HepG2 (cell line): ENCODE results near the gene SLC38A3. TPM values are rescaled to one million over a fixed set of nuclear protein-coding genes. Genes with fewer than 3 reads are reported as not detected.

Source experiments
- BHLHE40 ChIP-seq: IDR thresholded peaks from 2 replicates; pipeline ENCODE4 v1.6.1; 2011; ENCODE audit warnings: low read length, improper control_type of control experiment
- EEA1 ChIP-seq: sonication (generic); formaldehyde crosslinking; IDR thresholded peaks from 2 replicates; pipeline ENCODE4 v1.5.1; 2020; ENCODE audit warnings: mild to moderate bottlenecking, missing genetic modification reagents, borderline replicate concordance
- ELF1 ChIP-seq: sonication (generic); formaldehyde crosslinking; IDR thresholded peaks from 2 replicates; pipeline ENCODE4 v1.4.0; 2020; ENCODE audit warnings: missing genetic modification reagents
- GLI4 ChIP-seq: sonication (generic); formaldehyde crosslinking; IDR thresholded peaks from 2 replicates; pipeline ENCODE4 v1.5.1; 2020; ENCODE audit warnings: missing genetic modification reagents, mild to moderate bottlenecking, moderate library complexity, borderline replicate concordance
- GPN1 ChIP-seq: sonication (generic); formaldehyde crosslinking; IDR thresholded peaks from 2 replicates; pipeline ENCODE4 v1.5.1; 2020; ENCODE audit warnings: missing genetic modification reagents, borderline replicate concordance
- ISL2 ChIP-seq: sonication (generic); formaldehyde crosslinking; IDR thresholded peaks from 2 replicates; pipeline ENCODE4 v1.5.0; 2020; ENCODE audit warnings: missing genetic modification reagents
- KDM5B ChIP-seq: sonication (generic); formaldehyde crosslinking; IDR thresholded peaks from 2 replicates; pipeline ENCODE4 v1.4.0; 2020; ENCODE audit warnings: missing genetic modification reagents, mild to moderate bottlenecking, borderline replicate concordance
- KLF9 ChIP-seq: IDR thresholded peaks from 2 replicates; pipeline ENCODE4 v1.6.1; 2016; ENCODE audit warnings: low read depth
- MBNL3 ChIP-seq: fragments of 250-450 bp; sonication (Bioruptor Pico); conservative IDR thresholded peaks from 2 replicates; pipeline ENCODE4 v1.8.0; 2022; ENCODE audit warnings: mild to moderate bottlenecking, inconsistent platforms
- MEIS2 ChIP-seq: sonication (generic); formaldehyde crosslinking; IDR thresholded peaks from 2 replicates; pipeline ENCODE4 v1.9.0; 2021; ENCODE audit warnings: mild to moderate bottlenecking, missing genetic modification reagents
- RARA ChIP-seq: IDR thresholded peaks from 2 replicates; pipeline ENCODE4 v1.6.1; 2016; ENCODE audit warnings: missing genetic modification reagents, missing compliant biosample characterization
- SATB2 ChIP-seq: sonication (generic); formaldehyde crosslinking; IDR thresholded peaks from 2 replicates; pipeline ENCODE4 v1.5.0; 2020; ENCODE audit warnings: missing genetic modification reagents
- SIX1 ChIP-seq: sonication (generic); formaldehyde crosslinking; IDR thresholded peaks from 2 replicates; pipeline ENCODE4 v1.4.0; 2020; ENCODE audit warnings: missing genetic modification reagents, borderline replicate concordance
- ZBTB38 ChIP-seq: sonication (generic); formaldehyde crosslinking; IDR thresholded peaks from 2 replicates; pipeline ENCODE4 v1.5.1; 2020; ENCODE audit warnings: mild to moderate bottlenecking, missing genetic modification reagents
- ZKSCAN1 ChIP-seq: fragments of 150-350 bp; IDR thresholded peaks from 2 replicates; pipeline ENCODE4 v1.6.1; 2014; ENCODE audit warnings: low read length
- ZNF333 ChIP-seq: sonication (generic); formaldehyde crosslinking; IDR thresholded peaks from 2 replicates; pipeline ENCODE4 v1.4.0; 2020; ENCODE audit warnings: mild to moderate bottlenecking, missing genetic modification reagents, borderline replicate concordance
- ZNF530 ChIP-seq: sonication (generic); formaldehyde crosslinking; IDR thresholded peaks from 2 replicates; pipeline ENCODE4 v1.5.0; 2020; ENCODE audit warnings: low read depth, mild to moderate bottlenecking, missing genetic modification reagents
- ZNF564 ChIP-seq: sonication (generic); formaldehyde crosslinking; IDR thresholded peaks from 2 replicates; pipeline ENCODE4 v1.8.1; 2023; ENCODE audit warnings: mild to moderate bottlenecking, missing genetic modification reagents
- ZNF605 ChIP-seq: sonication (generic); formaldehyde crosslinking; IDR thresholded peaks from 2 replicates; pipeline ENCODE4 v1.8.0; 2022; ENCODE audit warnings: mild to moderate bottlenecking, missing genetic modification reagents
- ZNF720 ChIP-seq: sonication (generic); formaldehyde crosslinking; IDR thresholded peaks from 2 replicates; pipeline ENCODE4 v1.4.0; 2020; ENCODE audit warnings: missing genetic modification reagents
- ZNF790 ChIP-seq: sonication (generic); formaldehyde crosslinking; IDR thresholded peaks from 2 replicates; pipeline ENCODE4 v1.8.0; 2022; ENCODE audit warnings: missing genetic modification reagents, mild to moderate bottlenecking, borderline replicate concordance
- ZNF883 ChIP-seq: sonication (generic); formaldehyde crosslinking; IDR thresholded peaks from 2 replicates; pipeline ENCODE4 v1.5.1; 2020; ENCODE audit warnings: mild to moderate bottlenecking, missing genetic modification reagents; ENCODE audit errors: not compliant biosample characterization
- ZSCAN25 ChIP-seq: sonication (generic); formaldehyde crosslinking; IDR thresholded peaks from 2 replicates; pipeline ENCODE4 v1.8.0; 2022; ENCODE audit warnings: mild to moderate bottlenecking, missing genetic modification reagents
- ZSCAN31 ChIP-seq: sonication (generic); formaldehyde crosslinking; IDR thresholded peaks from 2 replicates; pipeline ENCODE4 v1.5.0; 2020; ENCODE audit warnings: low read depth, mild to moderate bottlenecking, missing genetic modification reagents
- polyA plus RNA-seq, 8 experiments: library from polyadenylated mRNA; depleted of rRNA in 3 of 8; stranded (reverse) in 7 of 8; unstranded in 1 of 8; fragments of >200 nt; fragmentation: Illumina TruSeq in 4 of 8; extraction: Trizol in 4 of 8; gene quantifications; 2 replicates each; pipeline versions ENCODE4 v1.2.1 to v1.2.3, GENCODE V29; 2011 to 2016; ENCODE audit warnings: low read depth in 4 of 8, missing spikeins in 1 of 8, mixed read lengths in 1 of 8; ENCODE audit not compliant: insufficient read depth in 1 of 8
- total RNA-seq, 5 experiments: library from RNA; depleted of rRNA; stranded (reverse); fragments of >200 nt; fragmentation: Illumina TruSeq; extraction: Trizol; gene quantifications; 2 replicates each; pipeline ENCODE4 v1.2.3, GENCODE V29; 2016; ENCODE audit warnings: low read depth in 1 of 5
- TF ChIP-seq, protein P1 (sequence below): sonication (generic); formaldehyde crosslinking; conservative IDR thresholded peaks from 2 replicates; pipeline ENCODE4 v1.4.0; 2020; ENCODE audit warnings: missing genetic modification reagents
- TF ChIP-seq, protein P2 (sequence below): sonication (generic); formaldehyde crosslinking; IDR thresholded peaks from 2 replicates; pipeline ENCODE4 v1.8.0; 2022; ENCODE audit warnings: missing genetic modification reagents, mild to moderate bottlenecking, borderline replicate concordance
- TF ChIP-seq, protein P3 (sequence below): sonication (generic); formaldehyde crosslinking; IDR thresholded peaks from 2 replicates; pipeline ENCODE4 v1.4.0; 2020; ENCODE audit warnings: missing genetic modification reagents

Gene SLC38A3
- total and polyA plus RNA-seq, 2 of the 13 experiments (the other 11 are each of a cell fraction or from before 2014, with no cell fraction given) = 29.8 to 164 TPM

DNA sequence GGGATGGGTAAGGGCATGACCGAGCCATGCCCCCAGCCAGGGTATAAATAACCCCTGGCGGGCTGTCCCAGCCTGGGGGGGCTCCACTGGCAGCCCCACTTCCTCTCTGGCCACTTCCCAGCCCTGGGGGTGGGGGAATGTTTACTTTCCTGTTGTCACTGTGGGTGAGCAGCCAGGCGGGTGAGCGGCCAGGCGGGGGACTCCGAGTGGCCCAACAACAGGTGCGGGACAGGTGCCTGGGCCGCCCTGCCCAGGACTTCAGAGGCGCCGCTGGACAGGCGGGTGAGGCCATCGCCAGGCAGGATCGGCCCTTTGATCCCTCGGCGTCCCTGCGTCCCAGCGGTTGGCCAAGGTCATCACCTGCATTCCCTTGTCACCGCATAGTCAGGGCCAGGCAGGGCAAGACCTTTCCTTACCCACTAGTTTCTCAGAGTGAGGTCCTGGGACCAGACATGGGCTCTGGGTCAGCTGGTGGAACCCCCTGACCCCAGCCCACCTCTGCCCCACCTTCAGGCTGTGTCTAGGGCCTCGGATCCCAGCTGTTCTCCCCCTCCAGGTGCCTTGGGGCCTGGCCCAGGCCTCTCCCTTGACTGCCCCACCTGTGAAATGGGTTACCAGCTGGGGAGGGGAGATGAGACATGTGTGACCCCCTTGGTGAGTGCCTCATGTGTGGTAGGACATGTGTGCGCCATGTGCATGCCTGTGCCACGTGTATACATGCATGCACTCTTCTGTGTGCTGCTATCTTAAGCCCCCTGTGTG lies 33.4 kb upstream of the SLC38A3 start (continued):
- TF ChIP-seq KLF9 (CRISPR knock-in tag) (peak; percentile 69; the same call in 1 of the 2 replicates), ZSCAN25 (peak; percentile 84; the same call in 1 of the 2 replicates), ZNF883 (CRISPR knock-in tag) (no peak), BHLHE40 (peak; percentile 95), SATB2 (CRISPR knock-in tag) (no peak), GLI4 (CRISPR knock-in tag) (peak; percentile 57; the same call in 1 of the 2 replicates), ZNF333 (no peak), MEIS2 (CRISPR knock-in tag) (peak; percentile 94), ZNF720 (peak; percentile 71; the same call in 1 of the 2 replicates), ZBTB38 (CRISPR knock-in tag) (peak; percentile 90), SIX1 (CRISPR knock-in tag) (peak; percentile 36; the same call in 1 of the 2 replicates), ZNF605 (CRISPR knock-in tag) (peak; percentile 94), ZKSCAN1 (0 out of 2 replicates have a peak, but pooled peaks have one; percentile 23), ZNF790 (CRISPR knock-in tag) (0 out of 2 replicates have a peak, but pooled peaks have one; percentile 26), RARA (peak; percentile 99), EEA1 (CRISPR knock-in tag) (0 out of 2 replicates have a peak, but pooled peaks have one; percentile 18), ZNF564 (CRISPR knock-in tag) (peak; percentile 84), MBNL3 (CRISPR knock-in tag) (no peak), ELF1 (CRISPR knock-in tag) (peak; percentile 82), GPN1 (CRISPR knock-in tag) (0 out of 2 replicates have a peak, but pooled peaks have one; percentile 33), ISL2 (CRISPR knock-in tag) (peak; percentile 95), KDM5B (CRISPR knock-in tag) (peak; percentile 75; the same call in 1 of the 2 replicates), ZSCAN31 (CRISPR knock-in tag) (peak; percentile 76), ZNF530 (CRISPR knock-in tag) (no peak)
- TF ChIP-seq, protein P1, sequence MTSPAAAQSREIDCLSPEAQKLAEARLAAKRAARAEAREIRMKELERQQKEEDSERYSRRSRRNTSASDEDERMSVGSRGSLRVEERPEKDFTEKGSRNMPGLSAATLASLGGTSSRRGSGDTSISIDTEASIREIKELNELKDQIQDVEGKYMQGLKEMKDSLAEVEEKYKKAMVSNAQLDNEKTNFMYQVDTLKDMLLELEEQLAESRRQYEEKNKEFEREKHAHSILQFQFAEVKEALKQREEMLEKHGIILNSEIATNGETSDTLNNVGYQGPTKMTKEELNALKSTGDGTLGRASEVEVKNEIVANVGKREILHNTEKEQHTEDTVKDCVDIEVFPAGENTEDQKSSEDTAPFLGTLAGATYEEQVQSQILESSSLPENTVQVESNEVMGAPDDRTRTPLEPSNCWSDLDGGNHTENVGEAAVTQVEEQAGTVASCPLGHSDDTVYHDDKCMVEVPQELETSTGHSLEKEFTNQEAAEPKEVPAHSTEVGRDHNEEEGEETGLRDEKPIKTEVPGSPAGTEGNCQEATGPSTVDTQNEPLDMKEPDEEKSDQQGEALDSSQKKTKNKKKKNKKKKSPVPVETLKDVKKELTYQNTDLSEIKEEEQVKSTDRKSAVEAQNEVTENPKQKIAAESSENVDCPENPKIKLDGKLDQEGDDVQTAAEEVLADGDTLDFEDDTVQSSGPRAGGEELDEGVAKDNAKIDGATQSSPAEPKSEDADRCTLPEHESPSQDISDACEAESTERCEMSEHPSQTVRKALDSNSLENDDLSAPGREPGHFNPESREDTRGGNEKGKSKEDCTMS = no peak
- TF ChIP-seq, protein P2, sequence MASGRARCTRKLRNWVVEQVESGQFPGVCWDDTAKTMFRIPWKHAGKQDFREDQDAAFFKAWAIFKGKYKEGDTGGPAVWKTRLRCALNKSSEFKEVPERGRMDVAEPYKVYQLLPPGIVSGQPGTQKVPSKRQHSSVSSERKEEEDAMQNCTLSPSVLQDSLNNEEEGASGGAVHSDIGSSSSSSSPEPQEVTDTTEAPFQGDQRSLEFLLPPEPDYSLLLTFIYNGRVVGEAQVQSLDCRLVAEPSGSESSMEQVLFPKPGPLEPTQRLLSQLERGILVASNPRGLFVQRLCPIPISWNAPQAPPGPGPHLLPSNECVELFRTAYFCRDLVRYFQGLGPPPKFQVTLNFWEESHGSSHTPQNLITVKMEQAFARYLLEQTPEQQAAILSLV (CRISPR knock-in tag) = peak; percentile 93; the same call in 1 of the 2 replicates
- TF ChIP-seq, protein P3, sequence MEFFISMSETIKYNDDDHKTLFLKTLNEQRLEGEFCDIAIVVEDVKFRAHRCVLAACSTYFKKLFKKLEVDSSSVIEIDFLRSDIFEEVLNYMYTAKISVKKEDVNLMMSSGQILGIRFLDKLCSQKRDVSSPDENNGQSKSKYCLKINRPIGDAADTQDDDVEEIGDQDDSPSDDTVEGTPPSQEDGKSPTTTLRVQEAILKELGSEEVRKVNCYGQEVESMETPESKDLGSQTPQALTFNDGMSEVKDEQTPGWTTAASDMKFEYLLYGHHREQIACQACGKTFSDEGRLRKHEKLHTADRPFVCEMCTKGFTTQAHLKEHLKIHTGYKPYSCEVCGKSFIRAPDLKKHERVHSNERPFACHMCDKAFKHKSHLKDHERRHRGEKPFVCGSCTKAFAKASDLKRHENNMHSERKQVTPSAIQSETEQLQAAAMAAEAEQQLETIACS = no peak
